Thyroid gland (tissue), 4 donors: ENCODE results near the gene ARHGAP15.

Source experiments
- POLR2A ChIP-seq, 2 donors: fragments of 450-650 bp; IDR thresholded peaks; one replicate each; pipeline ENCODE4 v1.6.1; 2017; ENCODE audit warnings: antibody characterized with exemption in 2 of 2, mild to moderate bottlenecking in 2 of 2, moderate library complexity in 1 of 2
- TF ChIP-seq, protein P1 (sequence below), 6 experiments: fragments of 200-600 bp in 3 of 6; fragments of 450-650 bp in 3 of 6; sonication (generic) in 3 of 6; IDR thresholded peaks; one replicate each; pipeline ENCODE4 v1.5.1; 2016 to 2019; ENCODE audit warnings: antibody characterized with exemption in 6 of 6, mild to moderate bottlenecking in 2 of 6, inconsistent platforms in 1 of 6, moderate library complexity in 1 of 6

DNA sequence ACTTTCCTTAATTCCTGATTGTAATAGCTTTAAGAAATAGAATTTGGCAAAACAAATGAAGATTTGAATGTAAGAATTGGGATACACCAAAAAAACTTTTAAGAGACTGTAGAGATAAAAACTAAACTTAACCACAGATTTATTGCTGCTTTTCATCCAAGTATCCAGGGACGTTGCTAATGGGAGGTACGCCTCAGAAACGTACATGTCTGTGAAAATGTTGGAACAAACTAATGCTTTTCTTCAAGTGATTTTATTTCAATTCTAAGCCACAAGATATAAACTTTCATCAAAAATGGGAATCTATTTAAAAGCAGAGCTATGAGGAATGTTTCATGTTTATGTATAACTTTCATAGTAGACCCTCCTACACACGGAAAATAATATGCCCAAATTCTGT, 66.3 kb downstream of the ARHGAP15 start:
- TF ChIP-seq, protein P1, sequence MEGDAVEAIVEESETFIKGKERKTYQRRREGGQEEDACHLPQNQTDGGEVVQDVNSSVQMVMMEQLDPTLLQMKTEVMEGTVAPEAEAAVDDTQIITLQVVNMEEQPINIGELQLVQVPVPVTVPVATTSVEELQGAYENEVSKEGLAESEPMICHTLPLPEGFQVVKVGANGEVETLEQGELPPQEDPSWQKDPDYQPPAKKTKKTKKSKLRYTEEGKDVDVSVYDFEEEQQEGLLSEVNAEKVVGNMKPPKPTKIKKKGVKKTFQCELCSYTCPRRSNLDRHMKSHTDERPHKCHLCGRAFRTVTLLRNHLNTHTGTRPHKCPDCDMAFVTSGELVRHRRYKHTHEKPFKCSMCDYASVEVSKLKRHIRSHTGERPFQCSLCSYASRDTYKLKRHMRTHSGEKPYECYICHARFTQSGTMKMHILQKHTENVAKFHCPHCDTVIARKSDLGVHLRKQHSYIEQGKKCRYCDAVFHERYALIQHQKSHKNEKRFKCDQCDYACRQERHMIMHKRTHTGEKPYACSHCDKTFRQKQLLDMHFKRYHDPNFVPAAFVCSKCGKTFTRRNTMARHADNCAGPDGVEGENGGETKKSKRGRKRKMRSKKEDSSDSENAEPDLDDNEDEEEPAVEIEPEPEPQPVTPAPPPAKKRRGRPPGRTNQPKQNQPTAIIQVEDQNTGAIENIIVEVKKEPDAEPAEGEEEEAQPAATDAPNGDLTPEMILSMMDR (IDR thresholded peaks at IDR 0.05): no peak
- TF ChIP-seq POLR2A (IDR thresholded peaks at IDR 0.05): no peak
